Activated CD8-positive, alpha-beta T cell treated with anti-CD3 and anti-CD28 coated beads for 36 hours (primary cell): ENCODE data around the gene BPIFA3. TPM values are rescaled to one million over a fixed set of nuclear protein-coding genes. Genes with fewer than 3 reads are reported as not detected.

ENCODE experiments used
- ATAC-seq: fragments of 200-7000 bp; cut with Tn5 transposase; one replicate; pipeline ENCODE4 v1.10.0; 2021; ENCODE audit warnings: mild to moderate bottlenecking, moderate library complexity
- CTCF ChIA-PET: fragments of 350-600 bp; sonication (Branson Sonifier 250); formaldehyde crosslinking; loops from one replicate; lab custom pipeline; 2021; ENCODE audit warnings: antibody characterized with exemption; lab: Charles Lee
- POLR2A ChIA-PET: fragments of 350-600 bp; sonication (Branson Sonifier 250); formaldehyde crosslinking; loops from one replicate; lab custom pipeline; 2021; ENCODE audit warnings: antibody characterized with exemption; lab: Charles Lee
- DNase-seq: peaks from one replicate; pipeline ENCODE4 v3.0.0-alpha.2; 2020
- H3K27ac Mint-ChIP-seq: one replicate; pipeline ENCODE4 v1.8.0; 2021; ENCODE audit warnings: mild to moderate bottlenecking, mixed read lengths
- H3K27me3 Mint-ChIP-seq: one replicate; pipeline ENCODE4 v1.8.0; 2021; ENCODE audit warnings: mixed read lengths
- H3K36me3 Mint-ChIP-seq: one replicate; pipeline ENCODE4 v1.8.0; 2021; ENCODE audit warnings: low read depth, mixed read lengths
- H3K4me1 Mint-ChIP-seq: one replicate; pipeline ENCODE4 v1.8.0; 2021; ENCODE audit warnings: low read depth, mixed read lengths
- H3K4me3 Mint-ChIP-seq: one replicate; pipeline ENCODE4 v1.8.0; 2021; ENCODE audit warnings: mild to moderate bottlenecking, moderate library complexity, mixed read lengths
- H3K9me3 Mint-ChIP-seq: one replicate; pipeline ENCODE4 v1.8.0; 2021; ENCODE audit warnings: mixed read lengths
- intact Hi-C: fragments of 100-400 bp; cut with micrococcal nuclease; formaldehyde crosslinking; loops from one replicate; pipeline ENCODE4 v1.10.0; 2022
- total RNA-seq, 2 experiments: library from RNA; stranded (reverse); gene quantifications; one replicate each; pipeline ENCODE4 v1.2.3, GENCODE V29; 2021
- TF ChIP-seq, protein P1 (sequence below): fragments of 200-600 bp; IDR thresholded peaks from one replicate; pipeline ENCODE4 v1.8.0; 2022; ENCODE audit warnings: antibody characterized with exemption, mild to moderate bottlenecking

The BPIFA3 gene
- total RNA-seq, 2 experiments from 2014 or later, result not detected

DNA sequence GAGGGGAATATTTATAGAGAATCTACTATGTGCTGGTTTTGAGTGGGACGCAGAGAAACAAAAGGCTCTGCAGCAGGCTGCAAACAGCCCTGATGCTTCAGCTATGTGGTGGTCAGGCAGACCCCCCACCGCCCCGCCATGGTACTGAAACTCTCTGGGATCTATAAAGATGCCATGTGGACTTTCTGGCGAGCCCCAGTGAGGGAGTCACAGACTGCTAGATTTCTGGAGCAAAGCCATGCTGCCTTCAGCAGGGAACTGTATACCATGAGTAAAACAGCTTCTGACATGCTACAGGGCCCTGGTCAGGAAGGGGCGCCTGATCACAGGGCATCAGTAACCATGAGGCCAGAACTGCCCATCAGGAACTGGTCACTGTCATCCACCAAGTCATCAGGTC lies 46.6 kb downstream of the BPIFA3 start:
- no peaks in the 10 kb centered on the region for H3K9me3 Mint-ChIP-seq
- CTCF ChIA-PET, result interaction anchor here (1.0 to 2.8 kb wide), 4 partner anchors 17 to 37 kb away, joined by 3 to 17 read pairs (median 10); no protein-coding TSS in a partner anchor
- H3K36me3 Mint-ChIP-seq, result no peaks in the 10 kb centered on the region
- POLR2A ChIA-PET, result interaction anchor here (0.8 kb wide), 1 partner anchor 25 kb away, joined by 3 read pairs; no protein-coding TSS in a partner anchor
- ATAC-seq, result no peak
- peaks cover 16% of the 10 kb centered on the region for H3K27me3 Mint-ChIP-seq
- DNase-seq, result no peak
- no peaks in the 10 kb centered on the region for H3K4me1 Mint-ChIP-seq
- H3K27ac Mint-ChIP-seq, result no peak overlapping the region
- intact Hi-C loops, result no loop called here
- TF ChIP-seq, protein P1, sequence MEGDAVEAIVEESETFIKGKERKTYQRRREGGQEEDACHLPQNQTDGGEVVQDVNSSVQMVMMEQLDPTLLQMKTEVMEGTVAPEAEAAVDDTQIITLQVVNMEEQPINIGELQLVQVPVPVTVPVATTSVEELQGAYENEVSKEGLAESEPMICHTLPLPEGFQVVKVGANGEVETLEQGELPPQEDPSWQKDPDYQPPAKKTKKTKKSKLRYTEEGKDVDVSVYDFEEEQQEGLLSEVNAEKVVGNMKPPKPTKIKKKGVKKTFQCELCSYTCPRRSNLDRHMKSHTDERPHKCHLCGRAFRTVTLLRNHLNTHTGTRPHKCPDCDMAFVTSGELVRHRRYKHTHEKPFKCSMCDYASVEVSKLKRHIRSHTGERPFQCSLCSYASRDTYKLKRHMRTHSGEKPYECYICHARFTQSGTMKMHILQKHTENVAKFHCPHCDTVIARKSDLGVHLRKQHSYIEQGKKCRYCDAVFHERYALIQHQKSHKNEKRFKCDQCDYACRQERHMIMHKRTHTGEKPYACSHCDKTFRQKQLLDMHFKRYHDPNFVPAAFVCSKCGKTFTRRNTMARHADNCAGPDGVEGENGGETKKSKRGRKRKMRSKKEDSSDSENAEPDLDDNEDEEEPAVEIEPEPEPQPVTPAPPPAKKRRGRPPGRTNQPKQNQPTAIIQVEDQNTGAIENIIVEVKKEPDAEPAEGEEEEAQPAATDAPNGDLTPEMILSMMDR, result no peak
- H3K4me3 Mint-ChIP-seq, result no peak overlapping the region

DNA sequence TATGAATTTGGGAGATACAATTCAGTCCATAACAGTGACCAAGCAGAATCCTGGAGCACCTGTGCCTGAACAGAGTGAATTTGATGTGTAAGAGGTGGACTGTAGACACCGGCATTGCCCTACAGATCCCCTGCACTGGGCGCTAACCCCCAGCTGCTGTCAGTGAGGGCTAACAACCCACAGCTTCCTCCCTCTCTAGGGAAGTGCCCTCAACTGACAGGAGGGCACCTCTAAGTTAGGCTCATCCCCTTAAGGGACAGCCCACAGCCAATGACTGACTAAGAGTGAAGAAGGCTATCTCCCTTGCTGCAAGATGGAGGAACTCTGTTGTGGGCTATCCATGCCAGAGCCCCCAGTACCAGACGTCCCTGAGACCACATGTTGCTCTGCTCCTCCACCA lies 50.5 kb downstream of the BPIFA3 start:
- POLR2A ChIA-PET, result no interaction called here
- DNase-seq (no peak), ATAC-seq (no peak)
- no peaks in the 10 kb centered on the region for H3K4me1 Mint-ChIP-seq
- H3K4me3 Mint-ChIP-seq, result no peak overlapping the region
- intact Hi-C loops, result no loop called here
- H3K27me3 Mint-ChIP-seq, result peaks cover 17% of the 10 kb centered on the region
- H3K9me3 Mint-ChIP-seq, result no peaks in the 10 kb centered on the region
- no peaks in the 10 kb centered on the region for H3K36me3 Mint-ChIP-seq
- TF ChIP-seq, protein P1, result no peak
- CTCF ChIA-PET, result interaction anchor here (1.0 kb wide), 1 partner anchor 24 kb away, joined by 3 read pairs; no protein-coding TSS in a partner anchor
- no peak overlapping the region for H3K27ac Mint-ChIP-seq

DNA sequence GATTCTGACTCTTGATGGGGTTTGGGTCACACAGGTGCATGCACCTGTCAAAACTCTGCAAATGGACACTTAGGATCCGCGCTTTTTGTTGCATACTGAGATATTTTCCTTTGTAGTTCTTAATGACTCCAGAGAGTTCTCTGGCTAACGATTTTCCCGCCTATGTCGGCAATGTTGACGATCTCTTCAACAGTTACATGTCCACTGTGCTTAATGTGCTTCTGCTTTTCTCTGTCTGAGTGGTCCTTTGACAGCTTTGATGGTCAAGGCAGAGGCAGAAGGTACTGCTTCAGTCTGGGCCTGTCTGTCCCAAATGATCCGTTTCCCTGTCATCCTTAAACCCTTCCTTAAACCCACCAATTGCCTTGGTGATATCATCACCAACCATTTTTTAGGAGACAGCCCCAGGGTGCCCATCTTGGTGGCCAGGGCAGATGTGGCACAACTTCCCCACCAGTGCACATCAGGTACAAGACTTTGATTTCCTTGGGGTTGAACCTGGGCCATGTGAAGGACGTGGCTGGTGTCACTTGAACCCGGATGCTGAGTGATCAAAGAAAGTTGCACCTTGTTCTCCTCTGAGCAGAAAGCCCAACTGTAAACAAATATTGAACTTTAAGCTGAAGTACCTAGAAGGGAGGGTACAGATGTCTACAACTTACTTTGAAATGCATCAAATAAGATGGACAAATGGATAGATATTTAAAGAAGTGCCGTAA lies 55.2 kb downstream of the BPIFA3 start:
- intact Hi-C loops, result no loop called here
- H3K27me3 Mint-ChIP-seq, result peaks cover 16% of the 10 kb centered on the region
- TF ChIP-seq, protein P1, result no peak
- DNase-seq, result no peak
- no peaks in the 10 kb centered on the region for H3K9me3 Mint-ChIP-seq
- ATAC-seq, result no peak
- H3K27ac Mint-ChIP-seq, result no peak overlapping the region
- POLR2A ChIA-PET, result no interaction called here
- CTCF ChIA-PET, result interaction anchor here (1.8 kb wide), 1 partner anchor 9 kb away, joined by 7 read pairs; no protein-coding TSS in a partner anchor
- H3K4me3 Mint-ChIP-seq, result no peak overlapping the region
- no peaks in the 10 kb centered on the region for H3K4me1 Mint-ChIP-seq
- H3K36me3 Mint-ChIP-seq, result no peaks in the 10 kb centered on the region

DNA sequence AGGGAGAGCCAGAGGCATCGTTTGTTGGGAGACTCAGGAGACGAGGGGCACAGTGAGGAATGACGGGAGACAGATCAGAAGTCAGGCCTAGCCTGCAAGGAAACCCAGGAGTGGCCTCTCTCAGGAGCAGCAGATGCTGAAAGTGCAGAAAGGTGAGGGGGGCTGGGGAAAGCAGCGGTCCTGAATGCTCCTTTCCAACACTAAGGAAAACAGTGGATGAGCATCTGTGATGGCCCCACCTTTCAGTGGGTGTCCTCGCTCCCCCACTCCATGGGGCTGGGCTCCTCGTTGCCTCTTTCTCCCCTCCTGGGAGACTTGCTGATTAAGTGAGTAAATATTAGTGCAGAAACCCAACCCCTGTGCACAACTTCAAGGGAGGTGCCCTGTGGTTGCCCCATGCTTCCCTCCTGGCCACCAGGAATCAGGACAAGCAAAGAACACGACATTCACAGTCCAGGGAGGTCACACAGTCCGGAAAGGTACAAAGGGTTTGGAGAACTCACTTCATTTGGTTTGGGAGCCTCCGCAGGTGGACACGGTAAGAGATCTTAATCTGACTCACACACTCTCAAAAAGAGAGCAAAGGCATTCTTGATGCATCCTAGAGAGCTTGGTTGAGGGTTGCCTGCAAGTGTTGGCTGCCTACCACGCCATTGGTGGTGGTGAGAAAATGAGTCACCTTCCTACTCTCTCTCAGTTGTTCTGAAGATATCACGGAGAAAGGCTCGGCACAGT lies 56.1 kb downstream of the BPIFA3 start:
- intact Hi-C loops, result no loop called here
- DNase-seq, result peak; percentile 10
- POLR2A ChIA-PET, result no interaction called here
- TF ChIP-seq, protein P1, result no peak
- Mint-ChIP-seq H3K27ac (no peak overlapping the region), H3K27me3 (peaks cover 10% of the 10 kb centered on the region), H3K36me3 (no peaks in the 10 kb centered on the region), H3K4me3 (no peak overlapping the region), H3K4me1 (no peaks in the 10 kb centered on the region), H3K9me3 (no peaks in the 10 kb centered on the region)
- ATAC-seq, result peak; percentile 56
- CTCF ChIA-PET, result no interaction called here

DNA sequence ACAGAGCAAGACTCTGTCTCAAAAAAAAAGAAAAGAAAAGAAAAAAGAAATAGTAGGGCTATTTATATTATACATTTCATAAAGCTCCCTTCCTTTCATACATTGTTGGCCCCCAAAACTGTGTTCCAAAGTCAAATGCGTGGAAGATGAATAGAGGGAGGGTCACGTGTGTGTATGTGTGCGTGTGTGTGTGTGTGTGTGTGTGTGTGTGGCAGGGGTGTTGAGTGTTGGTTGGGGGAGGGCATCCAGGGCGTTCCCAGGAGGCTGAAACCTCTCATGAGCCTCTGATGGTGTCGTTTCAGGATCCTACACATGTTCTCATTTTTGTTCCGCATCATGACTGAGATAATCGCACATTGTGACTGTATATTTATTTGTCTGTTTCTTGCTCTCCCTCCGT lies 58.1 kb downstream of the BPIFA3 start:
- ATAC-seq (no peak), DNase-seq (no peak)
- no peaks in the 10 kb centered on the region for H3K4me1 Mint-ChIP-seq
- H3K27ac Mint-ChIP-seq, result no peak overlapping the region
- H3K36me3 Mint-ChIP-seq, result no peaks in the 10 kb centered on the region
- ChIA-PET POLR2A (no interaction called here), CTCF (interaction anchor here (0.9 kb wide), 1 partner anchor 12 kb away, joined by 3 read pairs; no protein-coding TSS in a partner anchor)
- TF ChIP-seq, protein P1, result no peak
- H3K9me3 Mint-ChIP-seq, result no peaks in the 10 kb centered on the region
- intact Hi-C loops, result no loop called here
- no peak overlapping the region for H3K4me3 Mint-ChIP-seq
- H3K27me3 Mint-ChIP-seq, result peaks cover 8% of the 10 kb centered on the region
